ENCODE results near the gene AHNAK. TPM values are rescaled to one million over a fixed set of nuclear protein-coding genes. Genes with fewer than 3 reads are reported as not detected.

Gene AHNAK
- total RNA-seq, 2 experiments from 2014 or later = 0.21 to 0.28 TPM

DNA sequence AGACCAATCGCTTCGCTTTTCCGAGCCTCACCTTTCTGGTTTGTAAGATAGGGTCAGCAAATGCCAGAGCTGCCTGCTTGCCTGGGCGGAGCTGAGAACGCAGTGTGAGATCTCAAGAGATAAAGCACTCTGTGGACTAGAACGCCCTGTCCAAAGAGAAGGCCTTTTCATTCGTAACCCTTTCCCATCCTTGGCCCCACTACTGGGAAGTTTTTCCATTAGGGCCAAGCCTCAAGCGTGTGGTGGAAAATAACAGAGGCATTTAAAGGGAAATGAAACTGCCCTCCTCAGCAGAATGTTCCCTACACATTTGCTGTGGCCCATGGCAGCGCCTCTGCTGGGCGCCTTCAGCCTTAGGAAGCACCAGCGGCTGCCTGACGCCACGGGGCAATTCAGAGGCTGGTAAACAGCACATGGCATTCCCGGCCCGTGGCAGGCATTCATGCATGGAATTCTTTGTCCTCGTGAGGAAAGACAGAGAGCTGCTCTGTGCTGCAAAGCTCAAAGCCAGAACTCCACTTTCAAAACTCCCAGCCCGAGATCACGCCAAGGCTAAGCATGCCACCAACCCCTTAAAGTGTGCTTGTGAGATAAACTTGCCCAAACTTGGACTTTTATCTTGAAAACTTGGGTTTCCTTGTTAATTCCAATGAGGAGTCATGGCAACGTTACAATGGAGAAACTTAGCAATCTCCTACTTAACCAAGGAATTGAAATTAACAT lies 38.1 kb downstream of the AHNAK start:
- Histone ChIP-seq H3K9me2 (ENCODE audit: insufficient read depth, low read length) (no peaks in the 10 kb centered on the region), H2AFZ (ENCODE audit: low read length) (no peak overlapping the region), H3K9me3 (ENCODE audit: low read length) (no peaks in the 10 kb centered on the region), H3K36me3 (ENCODE audit: insufficient read depth, low read length) (no peaks in the 10 kb centered on the region), H4K20me1 (ENCODE audit: insufficient read depth, low read length) (no peaks in the 10 kb centered on the region), H3K79me2 (ENCODE audit: insufficient read depth, low read depth, low read length) (no peaks in the 10 kb centered on the region), H3K27ac (ENCODE audit: low read depth, low read length, poor library complexity, severe bottlenecking) (no peak overlapping the region), H3K4me3 (ENCODE audit: low read depth, low read length, poor library complexity, severe bottlenecking) (no peak overlapping the region), H3K4me2 (ENCODE audit: low read length) (no peak overlapping the region), H3K4me1 (ENCODE audit: insufficient read depth, low read length, poor library complexity, severe bottlenecking) (no peaks in the 10 kb centered on the region)
- POLR2A ChIA-PET = interaction anchor here (0.5 kb wide), 1 partner anchor 30 kb away, joined by 3 read pairs; no protein-coding TSS in a partner anchor
- no peak for TF ChIP-seq EZH2phosphoT487 (IDR thresholded peaks at IDR 0.05; ENCODE audit: borderline replicate concordance, low read depth, low read length)
- TF ChIP-seq, protein P1, sequence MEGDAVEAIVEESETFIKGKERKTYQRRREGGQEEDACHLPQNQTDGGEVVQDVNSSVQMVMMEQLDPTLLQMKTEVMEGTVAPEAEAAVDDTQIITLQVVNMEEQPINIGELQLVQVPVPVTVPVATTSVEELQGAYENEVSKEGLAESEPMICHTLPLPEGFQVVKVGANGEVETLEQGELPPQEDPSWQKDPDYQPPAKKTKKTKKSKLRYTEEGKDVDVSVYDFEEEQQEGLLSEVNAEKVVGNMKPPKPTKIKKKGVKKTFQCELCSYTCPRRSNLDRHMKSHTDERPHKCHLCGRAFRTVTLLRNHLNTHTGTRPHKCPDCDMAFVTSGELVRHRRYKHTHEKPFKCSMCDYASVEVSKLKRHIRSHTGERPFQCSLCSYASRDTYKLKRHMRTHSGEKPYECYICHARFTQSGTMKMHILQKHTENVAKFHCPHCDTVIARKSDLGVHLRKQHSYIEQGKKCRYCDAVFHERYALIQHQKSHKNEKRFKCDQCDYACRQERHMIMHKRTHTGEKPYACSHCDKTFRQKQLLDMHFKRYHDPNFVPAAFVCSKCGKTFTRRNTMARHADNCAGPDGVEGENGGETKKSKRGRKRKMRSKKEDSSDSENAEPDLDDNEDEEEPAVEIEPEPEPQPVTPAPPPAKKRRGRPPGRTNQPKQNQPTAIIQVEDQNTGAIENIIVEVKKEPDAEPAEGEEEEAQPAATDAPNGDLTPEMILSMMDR (conservative IDR thresholded peaks at IDR 0.05; ENCODE audit: low read length) = peak; percentile 55
- CTCF ChIA-PET (ENCODE audit: unreplicated experiment) = no interaction called here
- DNase-seq (ENCODE audit: low spot score) = peak; percentile 40
- no TSS peak for BruUV-seq (replicated peaks)
- intact Hi-C loops (cut with micrococcal nuclease; ENCODE audit: unreplicated experiment) = no loop called here

DNA sequence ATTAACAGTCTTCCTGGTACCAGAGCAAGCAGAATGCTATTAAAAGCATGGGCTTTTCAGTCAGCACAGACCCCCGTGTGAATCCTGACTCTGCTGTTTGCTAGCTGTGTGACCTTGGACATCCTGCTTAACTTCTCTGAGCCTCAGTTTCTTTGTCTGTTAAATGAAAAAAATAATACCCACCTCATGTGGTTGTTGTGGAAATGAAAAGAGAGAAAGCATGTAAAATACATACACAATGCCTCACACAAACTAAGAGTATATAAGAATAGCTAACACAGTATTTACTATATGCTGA lies 39.5 kb downstream of the AHNAK start:
- no peaks in the 10 kb centered on the region for H4K20me1 ChIP-seq (ENCODE audit: insufficient read depth, low read length)
- POLR2A ChIA-PET = no interaction called here
- H3K4me1 ChIP-seq (ENCODE audit: insufficient read depth, low read length, poor library complexity, severe bottlenecking) = no peaks in the 10 kb centered on the region
- no peak overlapping the region for H3K27ac ChIP-seq (ENCODE audit: low read depth, low read length, poor library complexity, severe bottlenecking)
- no peak overlapping the region for H2AFZ ChIP-seq (ENCODE audit: low read length)
- H3K4me3 ChIP-seq (ENCODE audit: low read depth, low read length, poor library complexity, severe bottlenecking) = no peak overlapping the region
- H3K36me3 ChIP-seq (ENCODE audit: insufficient read depth, low read length) = no peaks in the 10 kb centered on the region
- DNase-seq (ENCODE audit: low spot score) = no peak
- no peaks in the 10 kb centered on the region for H3K79me2 ChIP-seq (ENCODE audit: insufficient read depth, low read depth, low read length)
- intact Hi-C loops (cut with micrococcal nuclease; ENCODE audit: unreplicated experiment) = no loop called here
- CTCF ChIA-PET (ENCODE audit: unreplicated experiment) = interaction anchor here (1.0 kb wide), 1 partner anchor 169 kb away, joined by 3 read pairs; no protein-coding TSS in a partner anchor
- no TSS peak for BruUV-seq (replicated peaks)
- H3K9me2 ChIP-seq (ENCODE audit: insufficient read depth, low read length) = no peaks in the 10 kb centered on the region
- no peaks in the 10 kb centered on the region for H3K9me3 ChIP-seq (ENCODE audit: low read length)
- TF ChIP-seq EZH2phosphoT487 (IDR thresholded peaks at IDR 0.05; ENCODE audit: borderline replicate concordance, low read depth, low read length) = no peak
- TF ChIP-seq, protein P1 (conservative IDR thresholded peaks at IDR 0.05; ENCODE audit: low read length) = no peak
- H3K4me2 ChIP-seq (ENCODE audit: low read length) = no peak overlapping the region

- no peak overlapping the region for H3K27ac ChIP-seq (ENCODE audit: low read depth, low read length, poor library complexity, severe bottlenecking)
These were observed 40.0 kb downstream of the AHNAK start for GRCh38 chr11:62506413-62507124.

More at GRCh38 chr11:62506413-62507124, 40.0 kb downstream of the AHNAK start:
- ChIA-PET POLR2A (interaction anchor here (0.7 kb wide), 1 partner anchor 1089 kb away, joined by 3 read pairs; no protein-coding TSS in a partner anchor), CTCF (ENCODE audit: unreplicated experiment) (interaction anchor here (1.0 kb wide), 1 partner anchor 169 kb away, joined by 3 read pairs; no protein-coding TSS in a partner anchor)
- no peaks in the 10 kb centered on the region for H3K9me3 ChIP-seq (ENCODE audit: low read length)
- H3K4me2 ChIP-seq (ENCODE audit: low read length) = no peak overlapping the region
- no peaks in the 10 kb centered on the region for H3K79me2 ChIP-seq (ENCODE audit: insufficient read depth, low read depth, low read length)
- intact Hi-C loops (cut with micrococcal nuclease; ENCODE audit: unreplicated experiment) = no loop called here
- H3K4me1 ChIP-seq (ENCODE audit: insufficient read depth, low read length, poor library complexity, severe bottlenecking) = no peaks in the 10 kb centered on the region
- no peaks in the 10 kb centered on the region for H3K36me3 ChIP-seq (ENCODE audit: insufficient read depth, low read length)
- TF ChIP-seq EZH2phosphoT487 (IDR thresholded peaks at IDR 0.05; ENCODE audit: borderline replicate concordance, low read depth, low read length) = no peak
- TF ChIP-seq, protein P1 (conservative IDR thresholded peaks at IDR 0.05; ENCODE audit: low read length) = no peak
- no peak for DNase-seq (ENCODE audit: low spot score)
- H4K20me1 ChIP-seq (ENCODE audit: insufficient read depth, low read length) = no peaks in the 10 kb centered on the region
- no peak overlapping the region for H3K4me3 ChIP-seq (ENCODE audit: low read depth, low read length, poor library complexity, severe bottlenecking)
- no peak overlapping the region for H2AFZ ChIP-seq (ENCODE audit: low read length)
- BruUV-seq (replicated peaks) = no TSS peak
- no peaks in the 10 kb centered on the region for H3K9me2 ChIP-seq (ENCODE audit: insufficient read depth, low read length)

All from OCI-LY7 (cell line).